Skeletal muscle tissue (tissue), 4 donors: Measurements from ENCODE around the gene RFTN1. TPM values are rescaled to one million over a fixed set of nuclear protein-coding genes. Genes with fewer than 3 reads are reported as not detected.

ENCODE experiments used
- H3K27ac ChIP-seq: one replicate; pipeline ENCODE4 v1.7.0; 2013; ENCODE audit warnings: mild to moderate bottlenecking, low read depth, low read length, inconsistent platforms
- H3K27me3 ChIP-seq, 3 donors: one replicate each; pipeline ENCODE4 v1.7.0; 2013; ENCODE audit warnings: low read length in 3 of 3; ENCODE audit not compliant: control insufficient read depth in 3 of 3, insufficient read depth in 3 of 3
- H3K36me3 ChIP-seq, 3 donors: one replicate each; pipeline ENCODE4 v1.7.0; 2013; ENCODE audit warnings: low read length in 3 of 3; ENCODE audit not compliant: control insufficient read depth in 3 of 3, insufficient read depth in 3 of 3
- H3K4me1 ChIP-seq, 3 donors: one replicate each; pipeline ENCODE4 v1.7.0; 2013; ENCODE audit warnings: low read length in 3 of 3, mild to moderate bottlenecking in 3 of 3; ENCODE audit not compliant: control insufficient read depth in 3 of 3, insufficient read depth in 3 of 3
- H3K4me3 ChIP-seq, 3 donors: one replicate each; pipeline ENCODE4 v1.7.0; 2013; ENCODE audit warnings: low read length in 3 of 3
- H3K9ac ChIP-seq, 3 donors: one replicate each; pipeline ENCODE4 v1.7.0; 2013; ENCODE audit warnings: low read length in 3 of 3, mild to moderate bottlenecking in 3 of 3, moderate library complexity in 2 of 3, low read depth in 1 of 3
- H3K9me3 ChIP-seq, 3 donors: one replicate each; pipeline ENCODE4 v1.7.0; 2013; ENCODE audit warnings: low read length in 3 of 3; ENCODE audit not compliant: control insufficient read depth in 3 of 3
- total RNA-seq: library from RNA; depleted of rRNA; stranded (reverse); fragments of >200 nt; gene quantifications from one replicate; pipeline ENCODE4 v1.2.3, GENCODE V29; 2014
- donor health status: Osteomylitis.

The RFTN1 gene
- total RNA-seq, 1 donor from 2014 or later, result 15.7 TPM

DNA sequence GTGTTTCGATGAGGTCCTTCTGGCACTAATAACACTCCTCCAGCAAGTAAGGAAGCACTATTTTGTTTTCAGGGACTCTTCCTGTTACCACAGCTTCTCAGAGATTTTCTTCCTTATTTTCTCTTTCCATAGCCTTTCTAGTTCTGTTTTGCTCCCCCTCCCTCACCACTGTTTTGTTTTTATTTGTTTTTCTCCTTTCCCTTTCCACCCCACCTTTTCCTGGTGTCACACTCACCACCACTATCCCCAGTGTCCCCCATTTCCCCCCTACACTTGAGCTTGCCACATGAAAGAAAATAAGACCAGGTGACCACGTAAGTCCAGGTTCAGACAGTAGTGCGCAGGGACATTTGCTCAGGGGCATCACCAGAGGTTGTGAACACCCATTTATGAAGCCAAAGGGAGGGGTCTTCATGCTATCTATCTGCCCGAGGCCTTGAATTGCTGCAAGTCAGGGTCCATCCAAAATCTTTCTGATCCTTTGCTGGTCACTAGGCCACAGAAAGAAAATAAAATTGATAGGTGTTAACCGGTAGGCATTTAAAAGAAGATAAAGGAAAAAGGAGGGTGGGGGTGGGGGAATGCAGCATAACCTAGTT is 1.4 kb upstream of the RFTN1 start:
- no peak overlapping the region for H3K27ac ChIP-seq
- H3K4me1 ChIP-seq, result peaks cover 39 to 49% (median 41%) of the 10 kb centered on the region in 3 donors
- H3K27me3 ChIP-seq, result no peaks in the 10 kb centered on the region
- H3K36me3 ChIP-seq, result no peaks in the 10 kb centered on the region
- no peak overlapping the region for H3K4me3 ChIP-seq
- H3K9me3 ChIP-seq, result no peaks in the 10 kb centered on the region
- H3K9ac ChIP-seq, result no peak overlapping the region

GRCh38 chr3:16514021-16514700 is 662 bp upstream of the RFTN1 start:
- Histone ChIP-seq H3K9me3 (no peaks in the 10 kb centered on the region), H3K9ac (peak overlapping the region; percentile 27 to 96 (median 75)), H3K27ac (peak overlapping the region; percentile 58), H3K4me1 (peaks cover 42 to 54% (median 45%) of the 10 kb centered on the region in 3 donors), H3K36me3 (no peaks in the 10 kb centered on the region), H3K4me3 (peak overlapping the region; percentile 72 to 92 (median 87)), H3K27me3 (no peaks in the 10 kb centered on the region)

DNA sequence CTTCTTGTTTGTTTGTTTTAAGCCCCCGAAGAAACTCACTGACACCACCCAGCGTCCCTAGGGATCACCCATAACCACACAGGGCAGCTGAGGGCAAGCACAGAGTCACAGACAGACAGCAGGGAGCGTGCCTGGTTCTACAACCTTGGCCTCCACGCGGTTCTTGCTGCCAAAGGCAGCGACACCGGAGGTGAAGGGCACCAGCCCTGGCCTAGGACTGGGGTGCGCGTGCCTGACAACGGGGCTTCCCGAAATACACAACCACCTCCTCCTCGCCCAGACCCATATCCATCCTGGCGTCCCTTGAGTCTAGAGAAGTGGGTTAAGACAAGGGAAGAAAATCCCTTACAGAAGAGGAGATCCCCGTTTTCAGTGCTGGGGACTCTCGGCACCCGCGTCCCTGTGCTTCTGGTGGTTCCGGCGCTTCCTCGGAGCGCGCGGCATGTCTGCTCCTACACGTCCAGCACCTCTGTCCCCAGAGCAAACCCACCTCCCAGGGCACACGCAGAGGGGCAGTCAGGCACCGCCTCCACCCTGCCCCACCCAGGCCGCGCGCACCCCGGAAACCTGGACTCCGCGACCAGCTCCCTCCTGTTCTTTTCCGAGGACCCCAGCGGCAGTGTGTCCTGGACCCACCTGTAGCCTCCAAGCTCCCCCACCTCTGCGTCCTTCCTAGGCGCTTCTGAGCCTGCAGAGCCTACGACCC is 911 bp downstream of the RFTN1 start:
- Histone ChIP-seq H3K4me1 (peaks cover 50 to 67% (median 54%) of the 10 kb centered on the region in 3 donors), H3K9me3 (no peaks in the 10 kb centered on the region), H3K9ac (peak overlapping the region; percentile 80 to 96 (median 85)), H3K27ac (peak overlapping the region; percentile 85), H3K4me3 (peak overlapping the region; percentile 87 to 92 (median 91)), H3K27me3 (no peaks in the 10 kb centered on the region), H3K36me3 (no peaks in the 10 kb centered on the region)

DNA sequence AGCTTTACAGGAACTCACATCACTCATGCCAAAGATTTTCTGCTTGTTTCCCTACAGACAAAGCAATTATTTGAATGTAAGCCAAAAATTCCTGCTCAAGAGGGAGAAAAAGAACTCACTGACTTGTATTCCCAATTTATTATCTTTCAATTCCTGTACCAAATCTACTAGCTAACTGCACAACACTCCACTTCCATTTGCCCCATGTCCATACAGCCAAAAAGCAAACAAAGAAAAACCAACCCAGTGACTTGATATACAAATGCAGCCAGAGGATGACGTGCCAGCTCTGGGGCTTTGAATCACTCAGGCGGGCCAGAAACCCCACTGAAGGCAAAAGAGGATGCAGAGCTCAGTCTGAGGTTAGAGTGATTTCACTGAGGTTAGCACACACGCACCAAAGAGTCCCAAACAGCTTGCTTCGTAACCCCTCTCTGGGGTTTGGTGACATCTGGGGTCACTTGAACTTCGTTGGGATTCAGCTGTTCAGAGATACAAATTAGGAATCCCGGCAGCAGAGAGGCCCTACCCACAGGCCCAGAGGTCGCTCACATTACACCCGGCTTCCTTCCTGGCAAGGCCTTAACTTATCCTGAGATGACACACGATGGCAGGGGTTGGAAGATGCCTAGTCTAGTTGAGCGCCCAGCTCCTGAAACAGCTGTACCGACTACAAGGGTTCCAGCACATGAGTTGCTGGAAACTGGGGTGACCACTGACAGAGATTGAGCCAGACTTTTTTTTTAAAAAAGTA is 1.6 kb downstream of the RFTN1 start:
- Histone ChIP-seq H3K36me3 (no peaks in the 10 kb centered on the region), H3K27me3 (no peaks in the 10 kb centered on the region), H3K9me3 (no peaks in the 10 kb centered on the region), H3K4me1 (peaks cover 52 to 68% (median 54%) of the 10 kb centered on the region in 3 donors), H3K4me3 (peak overlapping the region; percentile 87 to 92 (median 91)), H3K27ac (peak overlapping the region; percentile 85), H3K9ac (peak overlapping the region; percentile 80 to 96 (median 85))

DNA sequence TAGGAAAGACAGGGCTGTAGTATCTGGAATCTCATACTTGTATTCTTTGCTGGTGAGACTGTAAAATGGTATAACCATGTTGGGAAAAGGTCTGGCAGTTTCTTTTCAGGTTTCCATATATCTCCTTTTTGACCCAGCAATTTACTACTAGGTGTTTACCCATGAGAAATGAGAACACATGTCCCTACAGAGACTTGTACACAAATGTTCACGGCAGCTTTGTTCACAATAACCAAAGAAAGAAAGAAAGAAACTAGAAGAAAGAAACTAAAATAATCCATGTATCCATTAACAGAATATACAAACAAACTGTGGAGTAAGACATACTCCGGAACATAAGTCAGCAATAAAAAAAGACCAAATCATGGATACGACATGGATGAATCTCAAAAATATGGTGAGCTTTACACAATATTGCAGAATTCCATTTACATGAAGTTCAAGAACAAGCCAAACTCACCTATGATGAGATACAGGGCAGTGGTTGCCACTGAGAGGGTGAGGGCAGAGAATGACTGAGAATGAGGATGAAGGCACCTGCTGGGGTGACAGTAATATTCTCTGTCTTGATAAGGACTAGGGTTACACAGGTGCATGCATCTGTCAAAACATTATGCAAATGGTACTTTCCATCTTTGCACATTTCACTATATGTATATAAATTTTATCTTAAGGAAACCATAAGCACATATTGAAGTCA is 2.7 kb downstream of the RFTN1 start:
- Histone ChIP-seq H3K27ac (peak overlapping the region; percentile 85), H3K4me3 (no peak overlapping the region), H3K27me3 (no peaks in the 10 kb centered on the region), H3K4me1 (peaks cover 50 to 57% (median 54%) of the 10 kb centered on the region in 3 donors), H3K9ac (no peak overlapping the region), H3K9me3 (no peaks in the 10 kb centered on the region), H3K36me3 (no peaks in the 10 kb centered on the region)

DNA sequence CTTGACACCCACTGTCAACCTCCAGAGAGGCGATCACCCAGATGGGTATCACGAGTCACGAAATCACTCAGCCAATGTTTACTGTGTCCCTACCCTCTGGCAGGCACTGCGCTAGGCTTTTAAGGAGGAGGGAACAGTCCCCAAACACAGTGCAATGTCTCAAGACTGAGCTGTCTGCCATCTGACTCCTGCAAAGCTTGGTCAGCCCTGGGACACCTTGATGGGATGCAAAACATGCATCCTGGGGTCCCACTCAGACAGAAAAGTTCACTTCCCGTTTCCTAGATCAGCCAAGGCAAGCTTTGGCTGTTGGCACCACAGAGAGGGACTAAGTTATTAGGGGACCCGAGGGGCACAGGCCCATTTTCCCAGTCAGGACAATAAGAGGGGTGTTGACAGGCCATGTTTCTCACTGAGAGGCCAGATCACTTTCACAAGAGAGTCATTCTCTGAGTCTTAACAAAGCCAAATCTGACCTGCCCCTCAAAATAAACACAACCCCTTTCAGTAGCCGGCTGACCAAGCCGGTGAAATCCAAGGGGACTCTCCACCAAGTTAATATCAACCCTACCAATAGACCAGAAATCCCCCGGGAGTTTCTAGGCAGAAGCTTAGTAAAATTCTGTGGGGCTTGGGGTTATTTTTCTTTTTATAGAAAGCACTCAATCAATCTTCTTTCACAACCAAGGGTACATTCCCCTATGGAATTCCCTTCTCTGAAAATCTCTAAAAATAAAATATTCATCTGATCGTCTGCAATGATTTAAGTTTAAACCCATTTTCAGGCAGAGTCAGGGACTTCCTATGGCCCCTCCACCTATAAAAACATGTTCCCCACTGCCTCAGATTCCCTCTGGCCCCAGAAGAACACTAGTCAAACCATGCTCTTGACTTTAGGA is 3.5 kb downstream of the RFTN1 start:
- Histone ChIP-seq H3K36me3 (no peaks in the 10 kb centered on the region), H3K4me1 (peaks cover 50 to 54% (median 53%) of the 10 kb centered on the region in 3 donors)

DNA sequence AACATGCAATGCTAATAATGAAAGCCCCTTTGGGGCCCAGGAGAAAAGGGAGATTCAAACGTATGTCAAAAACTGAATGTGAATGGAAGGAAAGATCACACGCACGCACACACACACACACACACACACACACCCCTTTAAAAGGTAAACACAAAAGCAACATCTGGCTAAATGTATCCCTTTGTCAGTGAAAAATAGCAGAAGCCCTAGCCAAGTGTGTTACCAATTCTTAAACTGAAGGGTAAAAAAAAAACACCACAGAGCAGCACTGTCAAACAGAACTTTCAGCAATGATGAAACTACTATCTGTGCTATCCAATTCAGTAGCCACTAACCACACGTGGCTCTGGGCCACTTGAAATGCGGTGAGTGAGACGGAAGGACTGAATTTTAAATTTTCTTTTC is 4.9 kb downstream of the RFTN1 start:
- Histone ChIP-seq H3K4me1 (peaks cover 44 to 48% (median 45%) of the 10 kb centered on the region in 3 donors), H3K9me3 (no peaks in the 10 kb centered on the region), H3K4me3 (no peak overlapping the region), H3K9ac (no peak overlapping the region), H3K27me3 (no peaks in the 10 kb centered on the region), H3K36me3 (peaks cover 0 to 2% (median 0%) of the 10 kb centered on the region in 3 donors), H3K27ac (no peak overlapping the region)

More for the DNA sequence above, 3.5 kb downstream of the RFTN1 start:
- no peaks in the 10 kb centered on the region for H3K9me3 ChIP-seq
- H3K27ac ChIP-seq, result peak overlapping the region; percentile 85
- peak overlapping the region in 1 of 3 donors; percentile 0 for H3K4me3 ChIP-seq
- H3K9ac ChIP-seq, result peak overlapping the region in 1 of 3 donors; percentile 3
- no peaks in the 10 kb centered on the region for H3K27me3 ChIP-seq

DNA sequence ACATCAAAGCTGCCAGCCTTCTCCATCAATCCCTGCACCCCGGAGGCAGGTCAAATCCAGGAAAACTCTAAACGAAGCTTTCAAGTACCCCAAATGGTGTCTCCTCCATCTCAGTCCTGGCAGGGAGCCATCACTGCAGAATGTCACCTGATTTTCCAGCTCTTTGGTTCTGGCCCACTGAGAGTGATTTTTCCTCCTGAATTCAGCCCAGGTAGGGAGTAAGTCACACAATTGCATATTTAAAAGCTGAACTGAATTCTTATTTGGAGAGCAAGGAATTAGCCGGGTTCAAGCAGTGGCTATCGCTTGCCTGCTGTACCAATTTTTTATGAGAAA is 5.3 kb downstream of the RFTN1 start:
- no peak overlapping the region for H3K4me3 ChIP-seq
- H3K9me3 ChIP-seq, result no peaks in the 10 kb centered on the region
- peaks cover 0 to 2% (median 0%) of the 10 kb centered on the region in 3 donors for H3K36me3 ChIP-seq
- H3K27ac ChIP-seq, result no peak overlapping the region
- no peaks in the 10 kb centered on the region for H3K27me3 ChIP-seq
- peaks cover 44 to 48% (median 45%) of the 10 kb centered on the region in 3 donors for H3K4me1 ChIP-seq
- H3K9ac ChIP-seq, result no peak overlapping the region
